HEK293 (cell line): ENCODE results near the gene WWOX.

Experiments
- CTCF ChIA-PET: fragments of 350-600 bp; formaldehyde crosslinking; extraction: SDS; loops from one replicate; lab custom pipeline; 2021; ENCODE audit warnings: antibody characterized with exemption; lab: Yijun Ruan, JAX
- POLR2A ChIA-PET: fragments of 300-600 bp; formaldehyde crosslinking; extraction: SDS; loops from one replicate; lab custom pipeline; 2020; ENCODE audit warnings: antibody characterized with exemption, inconsistent platforms; lab: Yijun Ruan, JAX
- H3K27ac ChIP-seq: fragments of 200-500 bp; sonication (Bioruptor generic); 2 replicates; pipeline ENCODE4 v1.5.1; 2014; ENCODE audit warnings: low read depth, low read length, control low read depth, inconsistent platforms; ENCODE audit errors: extremely low read depth
- H3K36me3 ChIP-seq, 2 experiments: fragments of 200-500 bp in 1 of 2; sonication (Bioruptor generic) in 1 of 2; 1 replicate in 1 of 2; 2 replicates in 1 of 2; pipeline ENCODE4 v1.5.1; 2014 to 2017; ENCODE audit warnings: inconsistent platforms in 2 of 2, low read length in 2 of 2; ENCODE audit not compliant: control insufficient read depth in 2 of 2, insufficient read depth in 1 of 2
- H3K4me1 ChIP-seq: fragments of 200-500 bp; sonication (Bioruptor generic); 2 replicates; pipeline ENCODE4 v1.5.1; 2014; ENCODE audit warnings: mild to moderate bottlenecking, low read length, inconsistent platforms; ENCODE audit not compliant: control insufficient read depth, insufficient read depth
- H3K4me3 ChIP-seq: 2 replicates; pipeline ENCODE4 v1.5.1; 2011; ENCODE audit warnings: low read depth, mild to moderate bottlenecking, control low read depth, low read length, moderate library complexity
- H3K9me3 ChIP-seq: fragments of 200-500 bp; sonication (Bioruptor generic); 2 replicates; pipeline ENCODE4 v1.5.1; 2014; ENCODE audit warnings: low read depth, low read length, inconsistent platforms; ENCODE audit not compliant: control insufficient read depth, insufficient read depth
- BCL6B ChIP-seq: fragments of 450-650 bp; formaldehyde crosslinking; IDR thresholded peaks from 2 replicates; pipeline ENCODE4 v1.5.1; 2017; ENCODE audit warnings: missing biosample characterization, missing genetic modification characterization
- GLI4 ChIP-seq: fragments of 450-650 bp; formaldehyde crosslinking; IDR thresholded peaks from 2 replicates; pipeline ENCODE4 v1.5.1; 2016; ENCODE audit warnings: missing biosample characterization, missing genetic modification characterization
- GLIS2 ChIP-seq: fragments of 450-650 bp; formaldehyde crosslinking; IDR thresholded peaks from 2 replicates; pipeline ENCODE4 v1.5.1; 2016; ENCODE audit warnings: missing biosample characterization, missing genetic modification characterization
- HIC1 ChIP-seq: fragments of 450-650 bp; formaldehyde crosslinking; IDR thresholded peaks from 2 replicates; pipeline ENCODE4 v1.5.1; 2016; ENCODE audit warnings: missing biosample characterization, missing genetic modification characterization
- KLF1 ChIP-seq: fragments of 450-650 bp; formaldehyde crosslinking; IDR thresholded peaks from 2 replicates; pipeline ENCODE4 v1.5.1; 2016; ENCODE audit warnings: missing biosample characterization, missing genetic modification characterization
- KLF10 ChIP-seq: fragments of 450-650 bp; IDR thresholded peaks from 2 replicates; pipeline ENCODE4 v1.5.1; 2018; ENCODE audit warnings: missing biosample characterization, mild to moderate bottlenecking, missing genetic modification characterization
- OSR2 ChIP-seq: fragments of 450-650 bp; formaldehyde crosslinking; IDR thresholded peaks from 2 replicates; pipeline ENCODE4 v1.5.1; 2016; ENCODE audit warnings: missing biosample characterization, missing genetic modification characterization
- OVOL3 ChIP-seq: fragments of 450-650 bp; formaldehyde crosslinking; IDR thresholded peaks from 2 replicates; pipeline ENCODE4 v1.5.1; 2016; ENCODE audit warnings: missing biosample characterization, missing genetic modification characterization
- SP3 ChIP-seq: fragments of 450-650 bp; formaldehyde crosslinking; IDR thresholded peaks from 2 replicates; pipeline ENCODE4 v1.5.1; 2016; ENCODE audit warnings: missing biosample characterization, missing genetic modification characterization
- TCF7L2 ChIP-seq: IDR thresholded peaks from 2 replicates; pipeline ENCODE4 v1.6.1; 2011; ENCODE audit warnings: low read depth, mild to moderate bottlenecking, inconsistent platforms, low read length, moderate library complexity, borderline replicate concordance
- ZBTB17 ChIP-seq: fragments of 450-650 bp; formaldehyde crosslinking; IDR thresholded peaks from 2 replicates; pipeline ENCODE4 v1.5.1; 2016; ENCODE audit warnings: missing biosample characterization, missing genetic modification characterization
- ZBTB49 ChIP-seq: fragments of 450-650 bp; formaldehyde crosslinking; IDR thresholded peaks from 2 replicates; pipeline ENCODE4 v1.5.1; 2016; ENCODE audit warnings: missing biosample characterization, missing genetic modification characterization, low read depth
- ZNF174 ChIP-seq: fragments of 450-650 bp; formaldehyde crosslinking; IDR thresholded peaks from 2 replicates; pipeline ENCODE4 v1.5.0; 2017; ENCODE audit warnings: missing biosample characterization, mild to moderate bottlenecking, missing genetic modification characterization
- ZNF184 ChIP-seq: fragments of 450-650 bp; IDR thresholded peaks from 2 replicates; pipeline ENCODE4 v1.5.1; 2018; ENCODE audit warnings: missing biosample characterization, mild to moderate bottlenecking, missing genetic modification characterization
- ZNF274 ChIP-seq, 2 experiments: fragments of 200-500 bp in 1 of 2; fragments of 450-650 bp in 1 of 2; sonication (Bioruptor generic) in 1 of 2; formaldehyde crosslinking in 1 of 2; IDR thresholded peaks; 2 replicates each; pipeline versions ENCODE4 v1.5.1 to v1.6.1; 2014 to 2016; ENCODE audit warnings: borderline replicate concordance in 1 of 2, inconsistent platforms in 1 of 2, low read length in 1 of 2, missing biosample characterization in 1 of 2, missing genetic modification characterization in 1 of 2
- ZNF341 ChIP-seq: fragments of 450-650 bp; formaldehyde crosslinking; IDR thresholded peaks from 2 replicates; pipeline ENCODE4; 2016; ENCODE audit warnings: low read depth, missing biosample characterization, missing genetic modification characterization
- ZNF426 ChIP-seq: fragments of 450-650 bp; formaldehyde crosslinking; IDR thresholded peaks from 2 replicates; pipeline ENCODE4 v1.5.1; 2017; ENCODE audit warnings: missing biosample characterization, missing genetic modification characterization, mild to moderate bottlenecking, inconsistent platforms, moderate library complexity
- ZNF624 ChIP-seq: fragments of 450-650 bp; formaldehyde crosslinking; IDR thresholded peaks from 2 replicates; pipeline ENCODE4 v1.5.1; 2017; ENCODE audit warnings: missing biosample characterization, missing genetic modification characterization
- ZNF692 ChIP-seq: fragments of 450-650 bp; formaldehyde crosslinking; IDR thresholded peaks from 2 replicates; pipeline ENCODE4 v1.5.1; 2016; ENCODE audit warnings: missing biosample characterization, missing genetic modification characterization
- ZNF837 ChIP-seq: fragments of 450-650 bp; formaldehyde crosslinking; IDR thresholded peaks from 2 replicates; pipeline ENCODE4 v1.5.1; 2016; ENCODE audit warnings: missing biosample characterization, missing genetic modification characterization
- ZSCAN16 ChIP-seq: fragments of 450-650 bp; formaldehyde crosslinking; IDR thresholded peaks from 2 replicates; pipeline ENCODE4 v1.5.1; 2016; ENCODE audit warnings: missing biosample characterization, missing genetic modification characterization
- ZSCAN23 ChIP-seq: fragments of 450-650 bp; formaldehyde crosslinking; IDR thresholded peaks from 2 replicates; pipeline ENCODE4 v1.5.1; 2016; ENCODE audit warnings: missing biosample characterization, missing genetic modification characterization
- TF ChIP-seq, protein P1 (sequence below): fragments of 450-650 bp; formaldehyde crosslinking; IDR thresholded peaks from 2 replicates; pipeline ENCODE4 v1.5.1; 2016; ENCODE audit warnings: missing biosample characterization, missing genetic modification characterization

WWOX gene

DNA sequence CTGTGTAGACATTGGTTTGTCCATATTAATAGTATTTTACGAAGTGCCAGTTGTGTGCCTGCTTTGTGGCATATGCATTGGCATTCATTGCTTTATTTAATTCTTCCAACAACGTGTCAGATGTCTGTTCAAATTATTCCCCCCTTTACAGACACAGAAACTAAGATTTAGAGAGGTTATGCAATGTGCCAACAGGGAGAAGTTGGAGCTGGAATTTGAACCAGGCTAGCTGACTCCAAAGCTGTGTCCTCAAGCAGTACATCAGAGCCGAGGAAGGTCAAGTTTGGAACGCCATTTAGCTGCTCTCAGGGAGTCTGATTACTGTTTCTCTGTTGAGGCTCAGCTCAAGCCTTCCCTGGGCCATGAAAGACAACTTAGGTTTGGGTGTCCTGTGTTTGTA lies 232.3 kb downstream of the WWOX start (continued):
- no peak for TF ChIP-seq ZBTB17 (tag by site-specific recombination)
- no peak for TF ChIP-seq GLI4 (tag by site-specific recombination)
- TF ChIP-seq SP3 (tag by site-specific recombination), result no peak
- TF ChIP-seq, protein P1, sequence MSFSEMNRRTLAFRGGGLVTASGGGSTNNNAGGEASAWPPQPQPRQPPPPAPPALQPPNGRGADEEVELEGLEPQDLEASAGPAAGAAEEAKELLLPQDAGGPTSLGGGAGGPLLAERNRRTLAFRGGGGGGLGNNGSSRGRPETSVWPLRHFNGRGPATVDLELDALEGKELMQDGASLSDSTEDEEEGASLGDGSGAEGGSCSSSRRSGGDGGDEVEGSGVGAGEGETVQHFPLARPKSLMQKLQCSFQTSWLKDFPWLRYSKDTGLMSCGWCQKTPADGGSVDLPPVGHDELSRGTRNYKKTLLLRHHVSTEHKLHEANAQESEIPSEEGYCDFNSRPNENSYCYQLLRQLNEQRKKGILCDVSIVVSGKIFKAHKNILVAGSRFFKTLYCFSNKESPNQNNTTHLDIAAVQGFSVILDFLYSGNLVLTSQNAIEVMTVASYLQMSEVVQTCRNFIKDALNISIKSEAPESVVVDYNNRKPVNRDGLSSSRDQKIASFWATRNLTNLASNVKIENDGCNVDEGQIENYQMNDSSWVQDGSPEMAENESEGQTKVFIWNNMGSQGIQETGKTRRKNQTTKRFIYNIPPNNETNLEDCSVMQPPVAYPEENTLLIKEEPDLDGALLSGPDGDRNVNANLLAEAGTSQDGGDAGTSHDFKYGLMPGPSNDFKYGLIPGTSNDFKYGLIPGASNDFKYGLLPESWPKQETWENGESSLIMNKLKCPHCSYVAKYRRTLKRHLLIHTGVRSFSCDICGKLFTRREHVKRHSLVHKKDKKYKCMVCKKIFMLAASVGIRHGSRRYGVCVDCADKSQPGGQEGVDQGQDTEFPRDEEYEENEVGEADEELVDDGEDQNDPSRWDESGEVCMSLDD (tag by site-specific recombination), result no peak
- no peak for TF ChIP-seq ZNF184
- no peak for TF ChIP-seq ZSCAN16 (tag by site-specific recombination)
- TF ChIP-seq TCF7L2, result no peak
- TF ChIP-seq HIC1, result no peak
- TF ChIP-seq ZNF174 (tag by site-specific recombination), result no peak
- TF ChIP-seq ZNF624, result no peak
- TF ChIP-seq, all 188 proteins: peak for 0

DNA sequence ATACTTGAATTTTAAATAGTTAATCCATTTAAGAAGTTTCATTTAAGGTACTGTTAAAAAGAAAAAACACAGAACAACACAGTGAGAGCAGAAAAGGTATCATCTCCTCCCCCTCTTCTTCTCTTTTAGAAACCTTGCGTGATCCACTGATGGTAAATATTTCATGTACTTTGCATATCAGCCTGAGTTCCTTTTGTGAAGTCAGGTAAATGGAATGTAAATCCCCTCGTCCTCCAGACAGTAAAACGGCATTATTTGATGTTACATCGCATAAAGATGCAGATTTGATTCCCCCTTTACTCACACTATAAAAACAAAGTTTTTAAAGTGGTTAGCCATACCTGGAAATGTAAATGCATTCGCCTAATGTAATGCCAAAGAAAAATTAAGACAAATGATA lies 234.4 kb downstream of the WWOX start:
- ChIA-PET CTCF (no interaction called here), POLR2A (no interaction called here)
- Histone ChIP-seq H3K27ac (no peak overlapping the region), H3K9me3 (no peaks in the 10 kb centered on the region), H3K4me3 (no peak overlapping the region), H3K4me1 (no peaks in the 10 kb centered on the region), H3K36me3 (no peaks in the 10 kb centered on the region)
- no peak for TF ChIP-seq ZNF341 (tag by site-specific recombination)
- no peak for TF ChIP-seq KLF1 (tag by site-specific recombination)
- TF ChIP-seq ZNF692, result no peak
- no peak for TF ChIP-seq ZNF426 (tag by site-specific recombination)
- TF ChIP-seq OSR2 (tag by site-specific recombination), result no peak
- no peak for TF ChIP-seq ZNF274 (IDR thresholded peaks at IDR 0.05; ENCODE audit: low read length)
- no peak for TF ChIP-seq ZNF274 (tag by site-specific recombination; IDR thresholded peaks at IDR 0.05; ENCODE audit: borderline replicate concordance)
- no peak for TF ChIP-seq ZNF837 (tag by site-specific recombination)

GRCh38 chr16:78340590-78340989 lies 241.1 kb downstream of the WWOX start:
- CTCF ChIA-PET, result no interaction called here

More at GRCh38 chr16:78340590-78340989, 241.1 kb downstream of the WWOX start:
- no peaks in the 10 kb centered on the region for H3K9me3 ChIP-seq
- H3K4me1 ChIP-seq, result no peaks in the 10 kb centered on the region
- no peak overlapping the region for H3K4me3 ChIP-seq
- no peaks in the 10 kb centered on the region for H3K36me3 ChIP-seq
- H3K27ac ChIP-seq, result no peak overlapping the region
- TF ChIP-seq GLI4 (tag by site-specific recombination) (no peak), OVOL3 (tag by site-specific recombination) (no peak), BCL6B (tag by site-specific recombination) (no peak), ZBTB49 (no peak), GLIS2 (tag by site-specific recombination) (no peak), ZSCAN23 (tag by site-specific recombination) (no peak), KLF10 (no peak)
- POLR2A ChIA-PET, result no interaction called here
